ENCODE measurements around the gene PRUNE1. TPM values are rescaled to one million over a fixed set of nuclear protein-coding genes. Genes with fewer than 3 reads are reported as not detected.

PRUNE1 gene
- total RNA-seq, 4 donors from 2014 or later: 16.5 to 24.2 (median 20.4) TPM

- no peak overlapping the region for H3K4me3 ChIP-seq
- no peaks in the 10 kb centered on the region for H3K36me3 ChIP-seq
- H3K4me1 ChIP-seq: peaks cover 10% of the 10 kb centered on the region
- no peaks in the 10 kb centered on the region for H3K9me3 ChIP-seq
- H3K27ac ChIP-seq: no peak overlapping the region
- no peaks in the 10 kb centered on the region for H3K27me3 ChIP-seq
- TF ChIP-seq POLR2AphosphoS5 (IDR thresholded peaks at IDR 0.05): no peak
- TF ChIP-seq CTCF (IDR thresholded peaks at IDR 0.05): no peak
- no peak for TF ChIP-seq EP300 (IDR thresholded peaks at IDR 0.05)
- no peak for TF ChIP-seq POLR2A (IDR thresholded peaks at IDR 0.05)
- no peak for DNase-seq (ENCODE audit: low spot score in 2 of 2)
Measured at GRCh38 chr1:151065089-151065645, 56.9 kb downstream of the PRUNE1 start.

GRCh38 chr1:151067185-151067584 lies 58.9 kb downstream of the PRUNE1 start:
- TF ChIP-seq CTCF (IDR thresholded peaks at IDR 0.05): no peak
- no peak for TF ChIP-seq EP300 (IDR thresholded peaks at IDR 0.05)
- no peak for TF ChIP-seq POLR2A (IDR thresholded peaks at IDR 0.05)
- no peak for TF ChIP-seq POLR2AphosphoS5 (IDR thresholded peaks at IDR 0.05)
- 91% methylated on average over 4 of the region's 4 CpGs for WGBS
- no peaks in the 10 kb centered on the region for H3K9me3 ChIP-seq

GRCh38 chr1:151069103-151069486 lies 60.8 kb downstream of the PRUNE1 start:
- H3K27me3 ChIP-seq: no peaks in the 10 kb centered on the region
- DNase-seq (ENCODE audit: low spot score in 2 of 2): no peak
- H3K4me1 ChIP-seq: peaks cover 16% of the 10 kb centered on the region
- 84% methylated on average over 5 of the region's 5 CpGs for WGBS
- TF ChIP-seq POLR2A (IDR thresholded peaks at IDR 0.05): no peak
- TF ChIP-seq CTCF (IDR thresholded peaks at IDR 0.05): no peak
- TF ChIP-seq POLR2AphosphoS5 (IDR thresholded peaks at IDR 0.05): no peak
- TF ChIP-seq EP300 (IDR thresholded peaks at IDR 0.05): no peak
- no peaks in the 10 kb centered on the region for H3K9me3 ChIP-seq
- no peak overlapping the region for H3K27ac ChIP-seq
- no peak overlapping the region for H3K4me3 ChIP-seq
- peaks cover under 1% of the 10 kb centered on the region for H3K36me3 ChIP-seq

More at GRCh38 chr1:151067185-151067584, 58.9 kb downstream of the PRUNE1 start:
- Histone ChIP-seq H3K4me3 (no peak overlapping the region), H3K27ac (no peak overlapping the region), H3K4me1 (peaks cover 13% of the 10 kb centered on the region), H3K27me3 (no peaks in the 10 kb centered on the region), H3K36me3 (no peaks in the 10 kb centered on the region)
- DNase-seq (ENCODE audit: low spot score in 2 of 2): no peak

- H3K4me3 ChIP-seq: peak within 1 kb of the TSS; percentile 91
- under 1% methylated on average over 50 of the region's 50 CpGs for WGBS
- no peaks in the 10 kb centered on the region for H3K9me3 ChIP-seq
- DNase-seq (ENCODE audit: low spot score in 2 of 2): peak; percentile 95 to 96
- H3K27ac ChIP-seq: peak within 1 kb of the TSS; percentile 99
- TF ChIP-seq EP300 (IDR thresholded peaks at IDR 0.05): no peak
- peak in 2 of 3 donors; percentile 90 to 92 for TF ChIP-seq POLR2AphosphoS5 (IDR thresholded peaks at IDR 0.05)
- TF ChIP-seq CTCF (IDR thresholded peaks at IDR 0.05): peak; percentile 63 to 96
- peaks cover 16% of the 10 kb centered on the region for H3K4me1 ChIP-seq
- no peaks in the 10 kb centered on the region for H3K27me3 ChIP-seq
- H3K36me3 ChIP-seq: peaks cover 6% of the 10 kb centered on the region
Measured at GRCh38 chr1:151070474-151071276, 62.4 kb downstream of the PRUNE1 start, which contains the start of gene GABPB2. TSS of gene GABPB2 (plus strand) at chr1:151070761. CDS start at chr1:151088190, 17,429 bp downstream.

GRCh38 chr1:151072224-151072623 lies 64.0 kb downstream of the PRUNE1 start:
- Histone ChIP-seq H3K27ac (peak overlapping the region; percentile 43), H3K36me3 (peaks cover 6% of the 10 kb centered on the region), H3K4me1 (peaks cover 16% of the 10 kb centered on the region), H3K4me3 (no peak overlapping the region), H3K9me3 (no peaks in the 10 kb centered on the region), H3K27me3 (no peaks in the 10 kb centered on the region)
- DNase-seq (ENCODE audit: low spot score in 2 of 2): no peak
- WGBS: 71% methylated on average over 13 of the region's 13 CpGs
- TF ChIP-seq CTCF (IDR thresholded peaks at IDR 0.05): no peak
- TF ChIP-seq EP300 (IDR thresholded peaks at IDR 0.05): no peak
- no peak for TF ChIP-seq POLR2AphosphoS5 (IDR thresholded peaks at IDR 0.05)
- TF ChIP-seq POLR2A (IDR thresholded peaks at IDR 0.05): no peak
